ENCODE results near the gene PSMD1.
A peak's percentile ranks its signal among the peaks of the same experiment; 100 is the strongest.

Gene PSMD1

GRCh38 chr2:231198291-231199173 lies 141.9 kb downstream of the PSMD1 start, which contains the start of gene ARMC9 (continued):
- TF ChIP-seq ZSCAN30 (tag by site-specific recombination; IDR thresholded peaks at IDR 0.05) = no peak; the same call in 1 of the 2 replicates
- TF ChIP-seq ZBTB44 (tag by site-specific recombination; IDR thresholded peaks at IDR 0.05) = no peak
- TF ChIP-seq ZBTB21 (tag by site-specific recombination; IDR thresholded peaks at IDR 0.05) = no peak
- no peak for TF ChIP-seq ZNF416 (tag by site-specific recombination; IDR thresholded peaks at IDR 0.05)
- no peak for TF ChIP-seq ZNF175 (tag by site-specific recombination; IDR thresholded peaks at IDR 0.05)
- no peak for TF ChIP-seq KLF1 (tag by site-specific recombination; IDR thresholded peaks at IDR 0.05)
- peak; percentile 69; the same call in 1 of the 2 replicates for TF ChIP-seq ELK4 (IDR thresholded peaks at IDR 0.05; ENCODE audit: borderline replicate concordance, low read depth, low read length)
- no peak for TF ChIP-seq ZNF670 (tag by site-specific recombination; IDR thresholded peaks at IDR 0.05; ENCODE audit: low read depth)
- no peak for TF ChIP-seq ZNF280D (tag by site-specific recombination; IDR thresholded peaks at IDR 0.05)
- no peak for TF ChIP-seq RBAK (tag by site-specific recombination; IDR thresholded peaks at IDR 0.05)
- peak; percentile 31; the same call in 1 of the 2 replicates for TF ChIP-seq ZNF366 (tag by site-specific recombination; conservative IDR thresholded peaks at IDR 0.05)

- no peak for TF ChIP-seq ZFHX2 (tag by site-specific recombination; conservative IDR thresholded peaks at IDR 0.05)
- no peak for TF ChIP-seq RBAK (tag by site-specific recombination; IDR thresholded peaks at IDR 0.05)
- no peak for TF ChIP-seq ZNF426 (tag by site-specific recombination; IDR thresholded peaks at IDR 0.05)
- TF ChIP-seq ZNF132 (tag by site-specific recombination; IDR thresholded peaks at IDR 0.05; ENCODE audit: borderline replicate concordance) = no peak
- no peak for TF ChIP-seq ZNF830 (tag by site-specific recombination; IDR thresholded peaks at IDR 0.05; ENCODE audit: low read depth)
- no peak for TF ChIP-seq ZNF362 (tag by site-specific recombination; IDR thresholded peaks at IDR 0.05)
- TF ChIP-seq TRIM28 (IDR thresholded peaks at IDR 0.05; ENCODE audit: borderline replicate concordance, low read length) = no peak
- TF ChIP-seq SP7 (tag by site-specific recombination; IDR thresholded peaks at IDR 0.05) = no peak
- TF ChIP-seq ZNF596 (tag by site-specific recombination; IDR thresholded peaks at IDR 0.05) = no peak
- TF ChIP-seq SETDB1 (IDR thresholded peaks at IDR 0.05; ENCODE audit: insufficient read length, low read length) = no peak
- no peak for TF ChIP-seq OSR2 (tag by site-specific recombination; IDR thresholded peaks at IDR 0.05)
- no peak for TF ChIP-seq ZNF561 (tag by site-specific recombination; IDR thresholded peaks at IDR 0.05; ENCODE audit: borderline replicate concordance)
- TF ChIP-seq ZBTB48 (tag by site-specific recombination; IDR thresholded peaks at IDR 0.05) = no peak
- no peaks in the 10 kb centered on the region for H3K9me3 ChIP-seq (ENCODE audit: control insufficient read depth, insufficient read depth, low read depth, low read length)
- ChIA-PET POLR2A (interaction anchor here (0.8 kb wide), 1 partner anchor 265 kb away, joined by 4 read pairs; the partner anchor contains the start of gene NCL), CTCF (interaction anchor here (1.4 kb wide), 1 partner anchor 97 kb away, joined by 3 read pairs; no protein-coding TSS in a partner anchor)
- H3K27ac ChIP-seq (ENCODE audit: extremely low read depth, low read depth, low read length) = 0 out of 2 replicates have a peak overlapping the region, but pooled peaks have one; percentile 42
- peaks cover 0 to 13% of the 10 kb centered on the region in 2 experiments; a peak in 1 of 3 replicates for H3K36me3 ChIP-seq (ENCODE audit: control insufficient read depth in 2 of 2, insufficient read depth in 1 of 2, low read length in 2 of 2)
- no peaks in the 10 kb centered on the region for H3K4me1 ChIP-seq (ENCODE audit: control insufficient read depth, insufficient read depth, low read length)
- H3K4me3 ChIP-seq (ENCODE audit: low read depth, low read length) = peak overlapping the region; percentile 96
These were observed 142.6 kb downstream of the PSMD1 start for GRCh38 chr2:231199219-231199618.
